H1 (cell line): Measurements from ENCODE around the gene HERC4. TPM values are rescaled to one million over a fixed set of nuclear protein-coding genes. Genes with fewer than 3 reads are reported as not detected.

Experiments used
- CTCF ChIA-PET: fragments of 300-600 bp; sonication (Branson Sonifier 250); formaldehyde crosslinking; loops from one replicate; lab custom pipeline; 2021; ENCODE audit not compliant: partially characterized antibody; lab: Charles Lee
- POLR2A ChIA-PET: fragments of 300-600 bp; sonication (Branson Sonifier 250); formaldehyde crosslinking; loops from one replicate; lab custom pipeline; 2021; ENCODE audit warnings: inconsistent platforms; ENCODE audit not compliant: partially characterized antibody; lab: Charles Lee
- DNase-seq, 2 experiments: peaks; one replicate each; pipeline versions ENCODE4 v3.0.0 to v3.0.0-alpha.2; 2010 to 2022; ENCODE audit warnings: low spot score in 2 of 2, low read depth in 1 of 2, mixed read lengths in 1 of 2
- FAIRE-seq: peaks from 2 replicates; lab custom pipeline; 2011; peaks lifted over from hg19 to GRCh38; lab: Jason Lieb, UNC
- H2AFZ ChIP-seq: 2 replicates; pipeline ENCODE4 v1.8.1; 2012; ENCODE audit warnings: low read length, inconsistent platforms
- H2AK5ac ChIP-seq: 2 replicates; pipeline ENCODE4 v1.6.1; 2013; ENCODE audit warnings: low read depth, low read length
- H2BK120ac ChIP-seq: replicated peaks from 2 replicates; pipeline ENCODE3; 2013; ENCODE audit warnings: low read depth, low read length, inconsistent platforms
- H2BK12ac ChIP-seq: 2 replicates; pipeline ENCODE4 v1.6.1; 2013; ENCODE audit warnings: low read depth, low read length
- H2BK15ac ChIP-seq: 2 replicates; pipeline ENCODE4 v1.6.1; 2013; ENCODE audit warnings: low read length
- H2BK20ac ChIP-seq: 2 replicates; pipeline ENCODE4 v1.6.1; 2013; ENCODE audit warnings: low read length
- H2BK5ac ChIP-seq: 2 replicates; pipeline ENCODE4 v1.6.1; 2013; ENCODE audit warnings: low read depth, low read length
- H3K14ac ChIP-seq: 2 replicates; pipeline ENCODE4 v1.6.1; 2013; ENCODE audit warnings: inconsistent platforms; ENCODE audit not compliant: insufficient read length
- H3K18ac ChIP-seq: 2 replicates; pipeline ENCODE4 v1.6.1; 2013; ENCODE audit warnings: low read length; ENCODE audit errors: extremely low read depth
- H3K23ac ChIP-seq: 2 replicates; pipeline ENCODE4 v1.6.1; 2013; ENCODE audit warnings: inconsistent platforms; ENCODE audit not compliant: insufficient read length
- H3K23me2 ChIP-seq: 2 replicates; pipeline ENCODE4 v1.6.1; 2013; ENCODE audit warnings: low read depth, low read length
- H3K27ac ChIP-seq: 2 replicates; pipeline ENCODE4 v1.6.1; 2011; ENCODE audit warnings: low read depth, low read length, inconsistent platforms
- H3K27me3 ChIP-seq, 4 experiments: replicated peaks in 1 of 4; 1 replicate in 1 of 4; 2 replicates in 3 of 4; pipeline versions ENCODE4 v1.6.1 to v1.8.1; 2011 to 2013; ENCODE audit warnings: low read length in 3 of 4, mild to moderate bottlenecking in 3 of 4, inconsistent platforms in 2 of 4, mixed read lengths in 2 of 4, moderate library complexity in 1 of 4; ENCODE audit not compliant: control insufficient read depth in 3 of 4, insufficient read depth in 3 of 4; ENCODE audit errors: extremely low read depth in 1 of 4
- H3K36me3 ChIP-seq, 4 experiments: 2 replicates each; pipeline versions ENCODE4 v1.6.1 to v1.8.1; 2011 to 2013; ENCODE audit warnings: mild to moderate bottlenecking in 4 of 4, low read length in 3 of 4, moderate library complexity in 2 of 4, control low read depth in 1 of 4, inconsistent platforms in 1 of 4; ENCODE audit not compliant: insufficient read depth in 4 of 4, control insufficient read depth in 2 of 4
- H3K4ac ChIP-seq: replicated peaks from 2 replicates; pipeline ENCODE3; 2013; ENCODE audit warnings: low read length, low read depth, mixed read lengths, inconsistent platforms; ENCODE audit not compliant: insufficient read length
- H3K4me1 ChIP-seq, 4 experiments: replicated peaks in 1 of 4; 1 replicate in 1 of 4; 2 replicates in 3 of 4; pipeline versions ENCODE4 v1.6.1 to v1.8.1; 2011 to 2013; ENCODE audit warnings: low read length in 3 of 4, inconsistent platforms in 2 of 4, mixed read lengths in 1 of 4; ENCODE audit not compliant: insufficient read depth in 4 of 4, control insufficient read depth in 3 of 4
- H3K4me2 ChIP-seq, 2 experiments: 2 replicates each; pipeline versions ENCODE4 v1.6.1 to v1.8.1; 2011 to 2013; ENCODE audit warnings: low read depth in 2 of 2, low read length in 2 of 2, control low read depth in 1 of 2, inconsistent platforms in 1 of 2, mild to moderate bottlenecking in 1 of 2; ENCODE audit not compliant: insufficient read depth in 1 of 2
- H3K4me3 ChIP-seq, 4 experiments: fragments of 200-600, 300-600 bp in 1 of 4; sonication (generic), shearing (Covaris generic), sonication (Bioruptor Twin) in 1 of 4; 2 replicates each; pipeline versions ENCODE4 v1.5.1 to v1.8.1; 2011 to 2016; ENCODE audit warnings: low read length in 4 of 4, low read depth in 3 of 4, control low read depth in 2 of 4, inconsistent platforms in 2 of 4, mild to moderate bottlenecking in 2 of 4, mixed read lengths in 1 of 4, moderate library complexity in 1 of 4; ENCODE audit not compliant: insufficient read depth in 2 of 4; ENCODE audit errors: extremely low read depth in 1 of 4
- H3K56ac ChIP-seq: replicated peaks from 2 replicates; pipeline ENCODE3; 2013; ENCODE audit warnings: low read depth, mild to moderate bottlenecking, mixed read lengths, low read length, inconsistent platforms; ENCODE audit not compliant: insufficient read length
- H3K79me1 ChIP-seq: 2 replicates; pipeline ENCODE4 v1.6.1; 2013; ENCODE audit warnings: low read depth, low read length, control low read depth
- H3K79me2 ChIP-seq, 2 experiments: 2 replicates each; pipeline versions ENCODE4 v1.6.1 to v1.8.1; 2012 to 2013; ENCODE audit warnings: low read length in 2 of 2, mild to moderate bottlenecking in 2 of 2, inconsistent platforms in 1 of 2; ENCODE audit not compliant: insufficient read depth in 2 of 2, control insufficient read depth in 1 of 2
- H3K9ac ChIP-seq, 4 experiments: replicated peaks in 1 of 4; 1 replicate in 1 of 4; 2 replicates in 3 of 4; pipeline versions ENCODE4 v1.6.1 to v1.8.1; 2011 to 2013; ENCODE audit warnings: low read depth in 3 of 4, low read length in 3 of 4, control low read depth in 2 of 4, mild to moderate bottlenecking in 2 of 4, moderate library complexity in 2 of 4, inconsistent platforms in 1 of 4; ENCODE audit errors: extremely low read depth in 1 of 4
- H3K9me3 ChIP-seq, 2 experiments: 2 replicates each; pipeline versions ENCODE4 v1.6.1 to v1.8.1; 2012 to 2013; ENCODE audit warnings: mild to moderate bottlenecking in 2 of 2, moderate library complexity in 2 of 2, control low read depth in 1 of 2, inconsistent platforms in 1 of 2, low read depth in 1 of 2, low read length in 1 of 2, mixed read lengths in 1 of 2; ENCODE audit not compliant: insufficient read depth in 2 of 2
- H4K20me1 ChIP-seq, 2 experiments: replicated peaks in 1 of 2; 2 replicates each; pipeline versions ENCODE3 to v1.8.1; 2011 to 2013; ENCODE audit warnings: inconsistent platforms in 2 of 2, low read length in 2 of 2, mild to moderate bottlenecking in 1 of 2; ENCODE audit not compliant: insufficient read depth in 2 of 2, control insufficient read depth in 1 of 2
- H4K5ac ChIP-seq: 2 replicates; pipeline ENCODE4 v1.6.1; 2013; ENCODE audit warnings: low read length, low read depth, mixed read lengths, inconsistent platforms; ENCODE audit not compliant: insufficient read length
- H4K8ac ChIP-seq: 2 replicates; pipeline ENCODE4 v1.8.0; 2013; ENCODE audit warnings: mild to moderate bottlenecking, moderate library complexity, low read length, inconsistent platforms; ENCODE audit not compliant: insufficient read depth; ENCODE audit errors: extremely low read depth
- H4K91ac ChIP-seq: replicated peaks from 2 replicates; pipeline ENCODE3; 2013; ENCODE audit warnings: low read length, mixed read lengths, inconsistent platforms; ENCODE audit not compliant: insufficient read length
- ATF3 ChIP-seq: IDR thresholded peaks from 2 replicates; pipeline ENCODE4 v1.6.1; 2011; ENCODE audit warnings: low read depth, mild to moderate bottlenecking, low read length; ENCODE audit not compliant: insufficient read depth
- BCL11A ChIP-seq, 2 experiments: IDR thresholded peaks; one replicate each; pipeline ENCODE4 v1.6.1; 2011; ENCODE audit warnings: low read depth in 2 of 2, low read length in 2 of 2, mild to moderate bottlenecking in 2 of 2
- CTCF ChIP-seq, 3 experiments: IDR thresholded peaks; 1 replicate in 2 of 3; 2 replicates in 1 of 3; pipeline versions ENCODE4 v1.5.1 to v1.6.1; 2011; ENCODE audit warnings: low read length in 3 of 3, mild to moderate bottlenecking in 3 of 3, inconsistent platforms in 2 of 3, low read depth in 1 of 3, moderate library complexity in 1 of 3; ENCODE audit not compliant: insufficient read depth in 1 of 3; ENCODE audit errors: control extremely low read depth in 1 of 3
- E2F6 ChIP-seq: IDR thresholded peaks from 2 replicates; pipeline ENCODE4 v1.6.1; 2012; ENCODE audit warnings: inconsistent platforms
- HDAC6 ChIP-seq: IDR thresholded peaks from one replicate; pipeline ENCODE4 v1.7.1; 2012; ENCODE audit warnings: low read depth, mild to moderate bottlenecking, inconsistent platforms, low read length, moderate library complexity
- MAX ChIP-seq: IDR thresholded peaks from 2 replicates; pipeline ENCODE4 v1.6.1; 2012; ENCODE audit warnings: inconsistent platforms
- NRF1 ChIP-seq: IDR thresholded peaks from 2 replicates; pipeline ENCODE4 v1.6.1; 2011; ENCODE audit warnings: mild to moderate bottlenecking, low read depth, low read length, improper control_type of control experiment
- SIN3A ChIP-seq, 2 experiments: IDR thresholded peaks in 1 of 2; conservative IDR thresholded peaks in 1 of 2; 2 replicates each; pipeline ENCODE4 v1.6.1; 2011 to 2012; ENCODE audit warnings: low read length in 2 of 2, improper control_type of control experiment in 1 of 2, low read depth in 1 of 2, mild to moderate bottlenecking in 1 of 2
- SP1 ChIP-seq: IDR thresholded peaks from 2 replicates; pipeline ENCODE4 v1.6.1; 2011; ENCODE audit warnings: low read depth, low read length
- TAF1 ChIP-seq: IDR thresholded peaks from 2 replicates; pipeline ENCODE4 v1.6.1; 2011; ENCODE audit warnings: mild to moderate bottlenecking, low read depth, low read length
- WGBS, 2 experiments: shearing (Covaris generic) in 1 of 2; methylation state at CpG; one replicate each; pipeline versions ENCODE4 v1.1.6 to v1.1.7; 2013 to 2015; ENCODE audit warnings: low lambda C conversion rate in 2 of 2, mixed read lengths in 2 of 2, inconsistent platforms in 1 of 2, low coverage in 1 of 2, missing lambda C conversion rate in 1 of 2; ENCODE audit not compliant: insufficient replicate concordance in 2 of 2, insufficient coverage in 1 of 2, insufficient read length in 1 of 2; ENCODE audit errors: extremely low coverage in 1 of 2, missing lambda C conversion rate in 1 of 2; 5-methylcytosine and 5-hydroxymethylcytosine counted together
- polyA plus RNA-seq, 7 experiments: library from polyadenylated mRNA; depleted of rRNA in 3 of 7; stranded (reverse) in 5 of 7; unstranded in 2 of 7; fragments of >200 nt in 5 of 7; fragments of 200-250 nt in 2 of 7; gene quantifications; 1 replicate in 5 of 7; 2 replicates in 1 of 7; 4 replicates in 1 of 7; pipeline versions ENCODE4 v1.2.1 to v1.2.3, GENCODE V29; 2011 to 2013; ENCODE audit warnings: missing spikeins in 2 of 7, mixed read lengths in 2 of 7
- total RNA-seq: library from RNA; stranded (reverse); fragmentation: NEBNext Ultra II Directional; extraction: Animal tissue kit (Norgen Biotek cat#: 25700); gene quantifications from 2 replicates; pipeline ENCODE4 v1.2.1, GENCODE V29; 2021

Gene HERC4
- total and polyA plus RNA-seq, 2 of the 8 experiments (the other 6 are each of a cell fraction or from before 2014, with no cell fraction given): 7.5 to 44.0 TPM

GRCh38 chr10:68112837-68113236, 37.8 kb upstream of the HERC4 start:
- Histone ChIP-seq H3K4ac (no peak overlapping the region), H3K4me2 (no peak overlapping the region), H2BK12ac (no peak overlapping the region), H2BK5ac (no peak overlapping the region), H3K4me1 (no peaks in the 10 kb centered on the region), H2AFZ (no peak overlapping the region), H3K79me2 (no peaks in the 10 kb centered on the region), H3K18ac (no peak overlapping the region), H3K4me3 (no peak overlapping the region), H3K14ac (no peak overlapping the region), H4K8ac (no peak overlapping the region), H4K91ac (no peak overlapping the region), H3K27ac (no peak overlapping the region), H3K36me3 (no peaks in the 10 kb centered on the region), H3K9ac (no peak overlapping the region), H2BK20ac (no peak overlapping the region), H3K79me1 (no peaks in the 10 kb centered on the region), H2BK120ac (no peak overlapping the region), H4K20me1 (no peaks in the 10 kb centered on the region), H2AK5ac (no peak overlapping the region), H3K27me3 (no peaks in the 10 kb centered on the region), H3K23ac (no peak overlapping the region), H3K56ac (no peak overlapping the region), H3K23me2 (no peaks in the 10 kb centered on the region), H4K5ac (no peak overlapping the region), H2BK15ac (no peak overlapping the region), H3K9me3 (no peaks in the 10 kb centered on the region)
- 90% methylated on average over 1 of the region's 1 CpG; no CpG with 5 or more reads in 1 of the 2 experiments for WGBS, 2 experiments
- ChIA-PET CTCF (no interaction called here), POLR2A (interaction anchor here (0.9 kb wide), 1 partner anchor 38 kb away, joined by 3 read pairs; no protein-coding TSS in a partner anchor)
- DNase-seq (no peak), FAIRE-seq (no peak)
- TF ChIP-seq CTCF (IDR thresholded peaks at IDR 0.05; ENCODE audit: control extremely low read depth in 1 of 3, insufficient read depth in 1 of 3, low read depth in 1 of 3, low read length in 3 of 3) (no peak), BCL11A (IDR thresholded peaks at IDR 0.05; ENCODE audit: low read depth in 2 of 2, low read length in 2 of 2) (no peak), NRF1 (no peak), TAF1 (no peak), MAX (no peak), E2F6 (no peak), SIN3A (conservative IDR thresholded peaks at IDR 0.05 in 1 of 2, IDR thresholded peaks at IDR 0.05 in 1 of 2; ENCODE audit: low read depth in 1 of 2, low read length in 2 of 2) (no peak), ATF3 (no peak), SP1 (no peak), HDAC6 (no peak)
